Fibroblast of the conjunctiva (primary cell): ENCODE results near the gene INHBC.
"Not testable (repeated sequence)": the region's sequence is repeated elsewhere in the genome, so short reads cannot be mapped to it uniquely, and the experiment has no call there.

Source experiments
- DNase-seq: peaks from one replicate; pipeline ENCODE4 v3.0.0-alpha.2; 2010; ENCODE audit warnings: low read depth

The INHBC gene

DNA sequence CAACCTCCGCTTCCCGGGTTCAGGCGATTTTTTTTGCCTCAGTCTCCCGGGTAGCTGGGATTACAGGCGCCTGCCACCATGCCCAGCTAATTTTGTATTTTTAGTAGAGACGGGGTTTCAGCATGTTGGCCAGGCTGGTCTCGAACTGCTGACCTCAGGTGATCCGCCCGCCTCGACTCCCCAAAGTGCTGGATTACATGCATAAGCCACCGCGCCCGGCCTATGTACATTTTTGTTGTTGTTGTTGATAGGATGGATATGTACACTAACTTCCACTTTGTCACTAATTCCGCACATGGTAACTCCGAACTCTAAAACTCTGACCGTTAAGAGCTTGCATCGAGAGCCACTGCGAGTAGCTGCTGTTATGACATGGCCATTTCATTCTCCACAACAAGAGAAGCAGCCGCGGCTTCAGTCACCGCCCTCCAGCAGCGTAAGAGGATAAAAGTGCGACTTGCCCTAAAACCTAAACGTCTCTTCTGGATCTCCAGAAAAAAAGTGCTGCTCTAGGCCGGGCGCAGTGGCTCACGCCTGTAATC lies 52.5 kb downstream of the INHBC start:
- no peak for DNase-seq

DNA sequence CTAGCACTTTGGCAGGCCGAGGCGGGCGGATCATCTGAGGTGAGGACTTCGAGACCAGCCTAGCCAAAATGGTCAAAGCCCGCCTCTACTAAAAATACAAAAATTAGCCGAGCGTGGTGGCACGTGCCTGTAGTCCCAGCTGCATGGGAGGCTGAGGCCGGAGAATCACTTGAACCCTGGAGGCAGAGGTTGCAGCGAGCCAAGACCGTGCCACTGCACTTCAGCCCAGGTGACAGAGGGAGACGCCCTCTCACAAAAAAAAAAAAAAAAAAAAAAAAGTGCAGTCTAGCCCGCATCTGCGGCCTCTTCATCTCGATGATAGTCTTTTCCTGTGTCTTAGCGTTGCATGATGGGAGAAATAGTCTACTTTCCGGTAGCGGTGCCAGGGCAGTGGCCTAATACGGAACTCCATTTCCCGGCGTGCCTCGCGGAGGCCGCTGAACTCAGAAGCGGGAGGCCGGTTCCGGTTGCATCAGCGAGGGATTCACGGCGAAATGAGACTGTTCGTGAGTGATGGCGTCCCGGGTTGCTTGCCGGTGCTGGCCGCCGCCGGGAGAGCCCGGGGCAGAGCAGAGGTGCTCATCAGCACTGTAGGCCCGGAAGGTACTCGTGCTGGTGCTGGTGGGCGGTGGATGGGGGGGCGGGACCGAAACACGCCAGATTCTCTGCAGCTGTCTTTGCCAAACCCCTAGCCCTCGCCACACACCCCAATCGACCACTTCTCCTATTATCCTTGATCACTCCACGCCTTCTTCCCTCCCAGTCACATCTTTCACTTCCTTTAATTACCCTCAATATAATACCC lies 53.2 kb downstream of the INHBC start, which contains the start of gene MARS1:
MARS1 (plus strand) TSS at position 472 of the 805 bp plus-strand sequence; CDS start at position 495, 23 bp downstream.
- DNase-seq, result peak; percentile 94

DNA sequence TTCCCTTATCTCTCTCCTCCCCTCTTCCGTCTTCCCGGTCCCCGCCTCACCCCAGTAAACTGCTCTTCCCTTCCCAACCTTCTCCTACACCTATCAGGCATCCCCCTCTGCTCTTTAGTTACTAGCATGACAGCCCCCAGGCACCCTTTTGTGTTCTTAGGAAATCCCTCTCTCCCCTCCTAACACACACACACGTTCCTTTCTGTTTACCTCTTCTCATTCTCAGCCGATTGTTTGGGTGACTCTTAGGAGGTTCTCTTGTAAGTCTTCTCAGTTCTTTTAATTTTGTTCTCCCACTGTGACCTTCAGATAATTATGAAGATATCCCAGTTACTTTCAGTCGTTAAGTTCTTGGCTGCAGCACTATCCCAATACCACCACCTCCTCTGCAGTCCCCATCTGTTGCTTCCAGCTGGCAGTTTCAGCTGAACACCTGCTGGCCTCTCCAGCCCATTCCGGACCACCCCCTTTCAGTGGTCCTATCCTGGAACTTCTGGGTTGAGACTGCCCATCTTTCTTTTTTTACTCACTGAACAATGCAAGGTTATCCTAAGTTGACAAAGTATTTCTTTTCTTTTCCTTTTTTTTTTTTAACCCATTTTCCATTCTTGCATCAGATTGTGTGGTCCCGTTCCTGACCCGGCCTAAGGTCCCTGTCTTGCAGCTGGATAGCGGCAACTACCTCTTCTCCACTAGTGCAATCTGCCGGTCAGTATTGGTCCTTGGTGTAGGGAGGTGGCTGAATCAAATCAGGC lies 54.0 kb downstream of the INHBC start:
- DNase-seq, result no peak

DNA sequence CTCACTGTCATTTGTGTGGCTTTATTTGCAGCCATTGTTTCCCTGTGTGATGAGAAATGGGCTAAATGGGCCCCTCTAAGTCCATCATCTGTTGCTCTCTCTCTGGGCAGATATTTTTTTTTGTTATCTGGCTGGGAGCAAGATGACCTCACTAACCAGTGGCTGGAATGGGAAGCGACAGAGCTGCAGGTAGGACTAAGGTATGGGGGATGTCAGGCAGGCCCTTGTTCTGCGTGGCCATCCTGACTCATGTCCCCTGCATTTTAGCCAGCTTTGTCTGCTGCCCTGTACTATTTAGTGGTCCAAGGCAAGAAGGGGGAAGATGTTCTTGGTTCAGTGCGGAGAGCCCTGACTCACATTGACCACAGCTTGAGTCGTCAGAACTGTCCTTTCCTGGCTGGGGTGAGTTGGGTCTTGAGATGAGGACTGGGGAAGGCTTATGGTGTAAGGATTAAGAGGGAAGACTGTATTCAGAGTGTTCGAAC lies 54.6 kb downstream of the INHBC start:
- no peak for DNase-seq

DNA sequence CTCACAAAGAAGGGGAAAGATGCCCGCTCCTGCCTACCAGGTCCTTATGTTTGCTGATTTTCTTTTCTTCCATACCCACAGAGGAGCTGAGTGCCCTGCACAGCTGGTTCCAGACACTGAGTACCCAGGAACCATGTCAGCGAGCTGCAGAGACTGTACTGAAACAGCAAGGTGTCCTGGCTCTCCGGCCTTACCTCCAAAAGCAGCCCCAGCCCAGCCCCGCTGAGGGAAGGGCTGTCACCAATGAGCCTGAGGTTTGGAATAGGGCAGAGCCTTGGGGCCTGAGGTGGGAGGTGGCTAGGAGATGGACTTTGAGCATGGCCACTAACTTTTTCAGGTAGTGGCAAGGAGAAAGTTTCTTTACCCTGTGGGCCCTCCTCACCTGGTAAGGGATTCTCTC lies 55.5 kb downstream of the INHBC start:
- DNase-seq, result no peak

DNA sequence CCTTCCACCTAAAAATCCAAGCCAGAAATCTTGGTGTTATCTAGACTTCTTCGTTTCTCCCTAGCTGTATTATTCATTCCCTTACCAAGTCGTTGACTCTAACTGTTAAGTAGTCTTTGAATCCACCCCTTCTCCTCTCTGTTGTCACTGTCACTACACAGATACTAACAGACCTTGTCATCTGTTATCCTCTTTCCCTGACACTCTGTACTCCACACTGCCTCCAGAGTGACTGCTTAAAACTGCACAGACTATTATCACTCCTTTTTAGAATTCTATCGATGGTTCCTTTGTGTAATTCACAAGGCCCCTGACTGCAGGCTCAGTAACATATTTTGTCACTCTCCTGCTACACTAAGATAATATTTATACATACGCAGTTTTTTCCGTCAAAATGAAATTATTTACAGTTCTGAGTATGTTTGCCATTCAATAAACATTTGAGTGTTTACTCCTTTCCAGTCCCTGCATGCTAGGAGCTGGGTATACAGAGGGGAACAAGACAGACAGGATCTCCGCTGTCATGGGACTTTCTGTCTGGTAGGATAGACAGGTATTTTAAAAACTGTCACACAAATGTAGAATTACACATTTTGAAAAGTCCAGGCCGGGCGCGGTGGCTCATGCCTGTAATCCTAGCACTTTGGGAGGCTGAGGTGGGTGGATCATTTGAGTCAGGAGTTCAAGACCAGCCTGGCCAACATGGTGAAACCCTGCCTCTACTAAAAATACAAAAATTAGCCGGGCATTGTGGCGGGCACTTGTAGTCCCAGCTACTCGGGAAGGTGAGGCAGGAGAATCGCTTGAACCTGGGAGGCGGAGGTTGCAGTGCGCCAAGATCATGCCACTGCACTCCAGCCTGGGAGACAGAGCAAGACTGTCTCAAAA lies 57.1 kb downstream of the INHBC start:
- no peak for DNase-seq

DNA sequence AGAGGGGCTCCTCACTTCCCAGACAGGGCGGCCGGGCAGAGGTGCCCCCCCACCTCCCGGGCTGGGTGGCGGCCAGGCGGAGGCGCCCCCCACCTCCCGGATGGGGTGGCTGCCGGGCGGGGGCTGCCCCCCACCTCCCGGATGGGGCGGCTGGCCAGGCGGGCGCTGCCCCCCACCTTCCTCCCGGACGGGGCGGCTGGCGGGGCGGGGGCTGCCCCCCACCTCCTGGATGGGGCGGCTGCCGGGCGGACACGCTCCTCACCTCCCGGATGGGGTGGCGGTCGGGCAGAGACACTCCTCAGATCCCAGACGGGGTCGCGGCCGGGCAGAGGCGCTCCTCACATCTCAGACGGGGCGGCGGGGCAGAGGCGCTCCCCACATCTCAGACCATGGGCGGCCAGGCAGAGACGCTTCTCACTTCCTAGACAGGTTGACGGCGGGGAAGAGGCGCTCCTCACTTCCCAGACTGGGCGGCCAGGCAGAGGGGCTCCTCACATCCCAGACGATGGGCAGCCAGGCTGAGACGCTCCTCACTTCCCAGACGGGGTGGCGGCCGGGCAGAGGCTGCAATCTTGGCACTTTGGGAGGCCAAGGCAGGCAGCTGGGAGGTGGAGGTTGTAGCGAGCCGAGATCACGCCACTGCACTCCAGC lies 60.6 kb downstream of the INHBC start:
- DNase-seq, result not testable (repeated sequence)

DNA sequence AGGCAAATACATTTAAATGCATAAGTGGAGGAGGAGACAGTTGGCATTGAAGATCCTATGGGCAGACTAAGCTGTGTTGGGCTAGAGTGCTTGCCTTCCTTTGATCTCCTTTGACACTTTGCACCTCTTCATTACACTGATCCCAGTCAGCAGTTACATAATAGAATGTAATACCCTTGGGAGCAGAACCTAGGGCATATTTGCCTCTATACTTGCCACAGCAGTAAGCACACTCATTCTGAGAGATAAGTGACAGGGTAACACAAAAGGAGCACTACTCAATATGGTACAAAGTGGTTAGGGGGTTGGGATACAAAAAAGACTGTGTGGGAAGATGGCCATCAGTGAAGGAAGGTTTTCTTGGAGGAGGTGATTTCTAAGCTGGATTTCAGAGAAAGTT lies 62.2 kb downstream of the INHBC start:
- no peak for DNase-seq

DNA sequence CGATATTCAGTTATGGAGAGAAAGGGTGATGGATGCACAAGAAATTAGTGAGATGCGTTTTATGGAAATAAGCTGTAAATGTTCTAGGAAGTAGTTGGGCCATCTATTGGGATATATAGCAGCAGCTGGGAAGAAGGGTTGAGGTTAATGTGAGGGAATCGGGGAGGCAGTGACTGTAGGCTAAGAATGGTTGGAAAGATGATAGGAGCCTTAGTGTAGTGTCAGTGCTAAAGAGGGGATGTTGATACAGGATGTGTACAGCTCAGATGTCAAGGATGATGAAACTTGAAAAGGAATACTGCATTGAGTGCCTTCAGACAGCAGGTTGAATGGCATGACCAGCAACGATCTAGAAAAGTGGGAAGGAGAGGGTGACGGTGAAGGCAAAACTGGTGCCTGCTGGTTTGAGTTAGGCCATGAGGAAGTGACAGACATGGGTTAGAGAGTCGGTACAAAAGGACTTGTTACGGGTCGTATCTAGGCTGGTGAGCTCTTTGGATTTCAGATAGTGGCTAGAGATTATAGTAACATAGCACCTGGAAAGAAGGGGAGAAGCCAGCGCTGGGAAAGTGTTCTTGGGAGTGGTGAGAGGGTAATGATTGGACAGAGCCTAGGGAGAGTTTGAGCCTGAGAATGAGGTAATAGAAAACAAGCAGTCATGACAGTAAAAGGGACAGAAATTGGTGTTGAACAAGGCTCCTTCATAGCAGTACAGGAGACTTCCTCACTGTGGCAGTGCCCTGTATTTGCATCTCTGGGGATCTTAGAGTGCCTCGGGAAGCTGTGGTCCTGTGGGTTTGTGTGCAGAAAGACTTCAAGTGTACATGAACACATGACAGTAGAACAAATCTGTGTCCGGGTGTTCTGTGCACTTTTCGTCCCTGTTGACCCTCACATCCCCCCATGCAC lies 62.9 kb downstream of the INHBC start:
- no peak for DNase-seq

DNA sequence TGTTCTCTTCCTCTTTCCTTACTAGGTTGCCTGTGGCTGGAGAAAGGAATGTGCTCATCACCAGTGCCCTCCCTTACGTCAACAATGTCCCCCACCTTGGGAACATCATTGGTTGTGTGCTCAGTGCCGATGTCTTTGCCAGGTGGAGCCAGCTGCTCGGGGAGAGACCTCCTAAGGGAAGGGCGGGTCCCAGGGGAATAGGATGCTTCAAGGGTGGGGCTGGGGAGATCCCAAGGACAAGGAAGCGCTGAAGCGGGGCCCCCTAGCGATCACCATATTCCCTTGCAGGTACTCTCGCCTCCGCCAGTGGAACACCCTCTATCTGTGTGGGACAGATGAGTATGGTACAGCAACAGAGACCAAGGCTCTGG lies 63.5 kb downstream of the INHBC start:
- DNase-seq, result no peak

DNA sequence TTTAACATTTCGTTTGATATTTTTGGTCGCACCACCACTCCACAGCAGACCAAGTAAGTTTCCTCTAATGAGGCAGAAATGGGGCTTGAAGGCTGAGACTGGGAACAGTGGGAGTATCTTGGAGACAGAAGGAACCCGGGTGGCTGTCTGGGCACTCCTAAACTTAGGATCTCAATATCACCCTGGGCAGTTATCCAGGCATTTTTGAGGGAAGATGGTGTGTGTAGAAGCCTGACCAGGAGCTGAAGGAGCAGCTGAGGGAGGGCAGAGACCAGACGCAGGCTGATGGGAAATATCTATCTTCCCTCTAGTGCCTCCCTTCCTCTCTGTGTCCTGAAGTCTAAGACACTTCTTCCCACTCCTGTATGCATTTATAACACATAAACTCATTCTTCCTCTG lies 64.0 kb downstream of the INHBC start:
- DNase-seq, result no peak

DNA sequence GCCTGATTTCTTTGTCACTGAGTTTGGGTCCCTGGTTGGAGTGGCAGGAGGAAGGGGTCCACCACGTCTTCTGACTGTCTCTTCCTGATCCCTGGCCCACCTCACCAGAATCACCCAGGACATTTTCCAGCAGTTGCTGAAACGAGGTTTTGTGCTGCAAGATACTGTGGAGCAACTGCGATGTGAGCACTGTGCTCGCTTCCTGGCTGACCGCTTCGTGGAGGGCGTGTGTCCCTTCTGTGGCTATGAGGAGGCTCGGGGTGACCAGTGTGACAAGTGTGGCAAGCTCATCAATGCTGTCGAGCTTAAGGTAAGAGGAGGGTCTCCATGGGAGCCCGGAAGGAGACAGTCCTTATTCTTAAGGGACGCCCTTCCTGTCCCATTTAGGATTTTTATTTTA lies 65.6 kb downstream of the INHBC start:
- DNase-seq, result no peak
